Measurements from ENCODE around the gene MPG. TPM values are rescaled to one million over a fixed set of nuclear protein-coding genes. Genes with fewer than 3 reads are reported as not detected.

MPG gene
- total and polyA plus RNA-seq, 2 experiments from 2014 or later: 38.0 to 91.1 TPM

DNA sequence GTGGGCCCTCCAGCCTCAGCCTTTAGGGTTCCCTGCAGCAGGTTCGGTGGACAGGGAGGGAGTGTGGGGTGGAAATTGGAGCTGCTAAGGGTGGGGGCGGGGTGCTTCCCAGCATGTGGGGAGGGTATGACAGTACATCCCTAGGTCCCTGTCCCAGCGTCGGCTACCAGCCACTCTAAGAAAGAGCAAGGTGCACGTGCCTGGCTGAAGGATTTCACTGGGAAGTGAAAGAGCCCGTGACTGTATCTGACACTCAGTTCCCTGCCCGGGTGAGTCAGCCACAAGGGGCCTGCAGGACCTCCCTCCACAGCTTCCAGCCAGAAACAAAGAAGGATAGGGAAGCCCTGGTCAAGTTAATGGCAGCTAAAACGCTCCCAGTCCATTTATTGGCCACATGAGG lies 20.3 kb upstream of the MPG start:
- Mint-ChIP-seq H3K4me3 (no peak overlapping the region), H3K27ac (no peak overlapping the region), H3K27me3 (ENCODE audit: insufficient read depth, low read depth, poor library complexity) (peaks cover 10% of the 10 kb centered on the region), H3K4me1 (peaks cover 2% of the 10 kb centered on the region; the same call in 2 of the 3 replicates), H3K36me3 (ENCODE audit: low read depth) (peaks cover 65% of the 10 kb centered on the region), H3K9me3 (peaks cover 2% of the 10 kb centered on the region)
- no peak overlapping the region for H2AFZ ChIP-seq
- H3K79me2 ChIP-seq (replicated peaks; ENCODE audit: insufficient read depth): peaks cover 14% of the 10 kb centered on the region
- H3K4me3 ChIP-seq: no peak overlapping the region
- no peak for TF ChIP-seq NANOG (IDR thresholded peaks at IDR 0.05; ENCODE audit: borderline replicate concordance)
- TF ChIP-seq, protein P1, sequence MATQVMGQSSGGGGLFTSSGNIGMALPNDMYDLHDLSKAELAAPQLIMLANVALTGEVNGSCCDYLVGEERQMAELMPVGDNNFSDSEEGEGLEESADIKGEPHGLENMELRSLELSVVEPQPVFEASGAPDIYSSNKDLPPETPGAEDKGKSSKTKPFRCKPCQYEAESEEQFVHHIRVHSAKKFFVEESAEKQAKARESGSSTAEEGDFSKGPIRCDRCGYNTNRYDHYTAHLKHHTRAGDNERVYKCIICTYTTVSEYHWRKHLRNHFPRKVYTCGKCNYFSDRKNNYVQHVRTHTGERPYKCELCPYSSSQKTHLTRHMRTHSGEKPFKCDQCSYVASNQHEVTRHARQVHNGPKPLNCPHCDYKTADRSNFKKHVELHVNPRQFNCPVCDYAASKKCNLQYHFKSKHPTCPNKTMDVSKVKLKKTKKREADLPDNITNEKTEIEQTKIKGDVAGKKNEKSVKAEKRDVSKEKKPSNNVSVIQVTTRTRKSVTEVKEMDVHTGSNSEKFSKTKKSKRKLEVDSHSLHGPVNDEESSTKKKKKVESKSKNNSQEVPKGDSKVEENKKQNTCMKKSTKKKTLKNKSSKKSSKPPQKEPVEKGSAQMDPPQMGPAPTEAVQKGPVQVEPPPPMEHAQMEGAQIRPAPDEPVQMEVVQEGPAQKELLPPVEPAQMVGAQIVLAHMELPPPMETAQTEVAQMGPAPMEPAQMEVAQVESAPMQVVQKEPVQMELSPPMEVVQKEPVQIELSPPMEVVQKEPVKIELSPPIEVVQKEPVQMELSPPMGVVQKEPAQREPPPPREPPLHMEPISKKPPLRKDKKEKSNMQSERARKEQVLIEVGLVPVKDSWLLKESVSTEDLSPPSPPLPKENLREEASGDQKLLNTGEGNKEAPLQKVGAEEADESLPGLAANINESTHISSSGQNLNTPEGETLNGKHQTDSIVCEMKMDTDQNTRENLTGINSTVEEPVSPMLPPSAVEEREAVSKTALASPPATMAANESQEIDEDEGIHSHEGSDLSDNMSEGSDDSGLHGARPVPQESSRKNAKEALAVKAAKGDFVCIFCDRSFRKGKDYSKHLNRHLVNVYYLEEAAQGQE (IDR thresholded peaks at IDR 0.05; ENCODE audit: unreplicated experiment): no peak
- TF ChIP-seq ZNF114 (CRISPR knock-in tag; IDR thresholded peaks at IDR 0.05): no peak
- no peak for ATAC-seq
- H3K4me2 ChIP-seq: no peak overlapping the region
- no peaks in the 10 kb centered on the region for H3K4me1 ChIP-seq (ENCODE audit: insufficient read depth)
- no peaks in the 10 kb centered on the region for H3K27me3 ChIP-seq (ENCODE audit: insufficient read depth)
- H3F3A ChIP-seq (replicated peaks; ENCODE audit: low read depth): 0 out of 2 replicates have a peak, but pooled peaks cover 6% of the 10 kb centered on the region
- no peak for DNase-seq (ENCODE audit: low spot score)
- H4K20me1 ChIP-seq (replicated peaks; ENCODE audit: insufficient read depth): no peaks in the 10 kb centered on the region
- H3K36me3 ChIP-seq (ENCODE audit: insufficient read depth): 0 out of 2 replicates have a peak, but pooled peaks cover 4% of the 10 kb centered on the region
- H3K9me2 ChIP-seq (ENCODE audit: insufficient read depth): no peaks in the 10 kb centered on the region
- no peak overlapping the region for H3K27ac ChIP-seq (ENCODE audit: low read depth)

DNA sequence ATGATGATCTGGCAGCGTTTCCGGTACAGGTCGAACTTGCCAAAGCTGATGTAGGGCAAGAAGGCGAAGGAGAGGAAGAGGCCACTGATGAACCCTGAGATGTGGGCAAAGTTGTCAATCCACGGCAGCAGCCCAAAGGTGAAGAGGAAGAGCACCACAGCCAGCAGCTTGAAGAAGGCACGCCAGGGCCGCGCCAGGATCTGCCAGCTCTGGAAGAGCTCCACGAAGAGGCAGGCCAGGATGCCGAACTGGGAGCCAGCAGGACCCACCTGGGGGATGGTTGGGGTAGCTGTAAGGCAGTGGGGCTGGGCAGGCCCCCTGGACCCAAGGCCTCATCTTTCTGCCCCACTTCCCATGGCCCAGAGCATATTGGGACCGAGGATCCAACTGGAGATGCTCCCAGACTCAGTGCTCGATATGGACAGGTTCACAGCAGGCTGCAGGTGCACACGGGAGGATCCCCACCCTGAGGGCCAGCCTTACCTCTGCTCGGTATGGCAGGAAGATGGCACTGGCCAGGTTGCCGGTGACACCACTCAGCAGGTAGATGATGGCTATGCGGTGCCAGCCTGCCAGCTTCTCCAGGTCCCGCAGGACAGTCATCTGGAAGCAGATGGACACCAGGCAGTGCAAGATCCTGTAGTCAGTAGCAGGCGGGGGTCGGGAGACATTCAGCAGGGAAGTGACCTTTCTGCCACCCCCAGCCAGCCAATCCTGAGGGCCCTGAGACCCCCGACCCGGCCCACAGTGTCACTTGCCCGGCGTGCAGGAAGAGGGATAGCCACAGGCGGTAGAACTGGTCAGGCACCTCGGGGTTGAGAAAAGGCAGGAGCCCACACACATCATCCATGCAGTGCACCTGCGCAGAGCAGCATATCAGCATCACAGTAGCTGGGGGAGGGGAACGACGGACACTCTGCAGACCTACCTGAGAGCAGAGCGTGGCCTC lies 19.3 kb upstream of the MPG start:
- Histone ChIP-seq H3K9me2 (ENCODE audit: insufficient read depth) (no peaks in the 10 kb centered on the region), H3K27me3 (ENCODE audit: insufficient read depth) (no peaks in the 10 kb centered on the region), H3K36me3 (ENCODE audit: insufficient read depth) (0 out of 2 replicates have a peak, but pooled peaks cover 4% of the 10 kb centered on the region), H3K4me1 (ENCODE audit: insufficient read depth) (no peaks in the 10 kb centered on the region), H3K79me2 (replicated peaks; ENCODE audit: insufficient read depth) (peaks cover 11% of the 10 kb centered on the region), H3K27ac (ENCODE audit: low read depth) (no peak overlapping the region), H2AFZ (no peak overlapping the region), H3K4me3 (no peak overlapping the region), H3K4me2 (no peak overlapping the region), H3F3A (replicated peaks; ENCODE audit: low read depth) (0 out of 2 replicates have a peak, but pooled peaks cover 6% of the 10 kb centered on the region), H4K20me1 (replicated peaks; ENCODE audit: insufficient read depth) (no peaks in the 10 kb centered on the region)
- Mint-ChIP-seq H3K27me3 (ENCODE audit: insufficient read depth, low read depth, poor library complexity) (peaks cover 8% of the 10 kb centered on the region), H3K4me1 (no peaks in the 10 kb centered on the region; the same call in 1 of the 3 replicates), H3K4me3 (no peak overlapping the region; the same call in 2 of the 3 replicates), H3K27ac (no peak overlapping the region), H3K36me3 (ENCODE audit: low read depth) (peaks cover 61% of the 10 kb centered on the region), H3K9me3 (no peaks in the 10 kb centered on the region)
- DNase-seq (ENCODE audit: low spot score): no peak
- no peak for ATAC-seq
- TF ChIP-seq EZH2 (IDR thresholded peaks at IDR 0.05; ENCODE audit: low read depth, unreplicated experiment): no peak
- TF ChIP-seq, protein P2, sequence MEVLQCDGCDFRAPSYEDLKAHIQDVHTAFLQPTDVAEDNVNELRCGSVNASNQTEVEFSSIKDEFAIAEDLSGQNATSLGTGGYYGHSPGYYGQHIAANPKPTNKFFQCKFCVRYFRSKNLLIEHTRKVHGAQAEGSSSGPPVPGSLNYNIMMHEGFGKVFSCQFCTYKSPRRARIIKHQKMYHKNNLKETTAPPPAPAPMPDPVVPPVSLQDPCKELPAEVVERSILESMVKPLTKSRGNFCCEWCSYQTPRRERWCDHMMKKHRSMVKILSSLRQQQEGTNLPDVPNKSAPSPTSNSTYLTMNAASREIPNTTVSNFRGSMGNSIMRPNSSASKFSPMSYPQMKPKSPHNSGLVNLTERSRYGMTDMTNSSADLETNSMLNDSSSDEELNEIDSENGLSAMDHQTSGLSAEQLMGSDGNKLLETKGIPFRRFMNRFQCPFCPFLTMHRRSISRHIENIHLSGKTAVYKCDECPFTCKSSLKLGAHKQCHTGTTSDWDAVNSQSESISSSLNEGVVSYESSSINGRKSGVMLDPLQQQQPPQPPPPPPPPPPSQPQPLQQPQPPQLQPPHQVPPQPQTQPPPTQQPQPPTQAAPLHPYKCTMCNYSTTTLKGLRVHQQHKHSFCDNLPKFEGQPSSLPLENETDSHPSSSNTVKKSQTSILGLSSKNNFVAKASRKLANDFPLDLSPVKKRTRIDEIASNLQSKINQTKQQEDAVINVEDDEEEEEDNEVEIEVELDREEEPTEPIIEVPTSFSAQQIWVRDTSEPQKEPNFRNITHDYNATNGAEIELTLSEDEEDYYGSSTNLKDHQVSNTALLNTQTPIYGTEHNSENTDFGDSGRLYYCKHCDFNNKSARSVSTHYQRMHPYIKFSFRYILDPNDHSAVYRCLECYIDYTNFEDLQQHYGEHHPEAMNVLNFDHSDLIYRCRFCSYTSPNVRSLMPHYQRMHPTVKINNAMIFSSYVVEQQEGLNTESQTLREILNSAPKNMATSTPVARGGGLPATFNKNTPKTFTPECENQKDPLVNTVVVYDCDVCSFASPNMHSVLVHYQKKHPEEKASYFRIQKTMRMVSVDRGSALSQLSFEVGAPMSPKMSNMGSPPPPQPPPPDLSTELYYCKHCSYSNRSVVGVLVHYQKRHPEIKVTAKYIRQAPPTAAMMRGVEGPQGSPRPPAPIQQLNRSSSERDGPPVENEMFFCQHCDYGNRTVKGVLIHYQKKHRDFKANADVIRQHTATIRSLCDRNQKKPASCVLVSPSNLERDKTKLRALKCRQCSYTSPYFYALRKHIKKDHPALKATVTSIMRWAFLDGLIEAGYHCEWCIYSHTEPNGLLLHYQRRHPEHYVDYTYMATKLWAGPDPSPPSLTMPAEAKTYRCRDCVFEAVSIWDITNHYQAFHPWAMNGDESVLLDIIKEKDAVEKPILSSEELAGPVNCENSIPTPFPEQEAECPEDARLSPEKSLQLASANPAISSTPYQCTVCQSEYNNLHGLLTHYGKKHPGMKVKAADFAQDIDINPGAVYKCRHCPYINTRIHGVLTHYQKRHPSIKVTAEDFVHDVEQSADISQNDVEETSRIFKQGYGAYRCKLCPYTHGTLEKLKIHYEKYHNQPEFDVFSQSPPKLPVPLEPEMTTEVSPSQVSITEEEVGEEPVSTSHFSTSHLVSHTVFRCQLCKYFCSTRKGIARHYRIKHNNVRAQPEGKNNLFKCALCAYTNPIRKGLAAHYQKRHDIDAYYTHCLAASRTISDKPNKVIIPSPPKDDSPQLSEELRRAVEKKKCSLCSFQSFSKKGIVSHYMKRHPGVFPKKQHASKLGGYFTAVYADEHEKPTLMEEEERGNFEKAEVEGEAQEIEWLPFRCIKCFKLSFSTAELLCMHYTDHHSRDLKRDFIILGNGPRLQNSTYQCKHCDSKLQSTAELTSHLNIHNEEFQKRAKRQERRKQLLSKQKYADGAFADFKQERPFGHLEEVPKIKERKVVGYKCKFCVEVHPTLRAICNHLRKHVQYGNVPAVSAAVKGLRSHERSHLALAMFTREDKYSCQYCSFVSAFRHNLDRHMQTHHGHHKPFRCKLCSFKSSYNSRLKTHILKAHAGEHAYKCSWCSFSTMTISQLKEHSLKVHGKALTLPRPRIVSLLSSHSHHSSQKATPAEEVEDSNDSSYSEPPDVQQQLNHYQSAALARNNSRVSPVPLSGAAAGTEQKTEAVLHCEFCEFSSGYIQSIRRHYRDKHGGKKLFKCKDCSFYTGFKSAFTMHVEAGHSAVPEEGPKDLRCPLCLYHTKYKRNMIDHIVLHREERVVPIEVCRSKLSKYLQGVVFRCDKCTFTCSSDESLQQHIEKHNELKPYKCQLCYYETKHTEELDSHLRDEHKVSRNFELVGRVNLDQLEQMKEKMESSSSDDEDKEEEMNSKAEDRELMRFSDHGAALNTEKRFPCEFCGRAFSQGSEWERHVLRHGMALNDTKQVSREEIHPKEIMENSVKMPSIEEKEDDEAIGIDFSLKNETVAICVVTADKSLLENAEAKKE (CRISPR knock-in tag; IDR thresholded peaks at IDR 0.05): no peak
- TF ChIP-seq NANOG (IDR thresholded peaks at IDR 0.05; ENCODE audit: borderline replicate concordance): no peak
- TF ChIP-seq, protein P3, sequence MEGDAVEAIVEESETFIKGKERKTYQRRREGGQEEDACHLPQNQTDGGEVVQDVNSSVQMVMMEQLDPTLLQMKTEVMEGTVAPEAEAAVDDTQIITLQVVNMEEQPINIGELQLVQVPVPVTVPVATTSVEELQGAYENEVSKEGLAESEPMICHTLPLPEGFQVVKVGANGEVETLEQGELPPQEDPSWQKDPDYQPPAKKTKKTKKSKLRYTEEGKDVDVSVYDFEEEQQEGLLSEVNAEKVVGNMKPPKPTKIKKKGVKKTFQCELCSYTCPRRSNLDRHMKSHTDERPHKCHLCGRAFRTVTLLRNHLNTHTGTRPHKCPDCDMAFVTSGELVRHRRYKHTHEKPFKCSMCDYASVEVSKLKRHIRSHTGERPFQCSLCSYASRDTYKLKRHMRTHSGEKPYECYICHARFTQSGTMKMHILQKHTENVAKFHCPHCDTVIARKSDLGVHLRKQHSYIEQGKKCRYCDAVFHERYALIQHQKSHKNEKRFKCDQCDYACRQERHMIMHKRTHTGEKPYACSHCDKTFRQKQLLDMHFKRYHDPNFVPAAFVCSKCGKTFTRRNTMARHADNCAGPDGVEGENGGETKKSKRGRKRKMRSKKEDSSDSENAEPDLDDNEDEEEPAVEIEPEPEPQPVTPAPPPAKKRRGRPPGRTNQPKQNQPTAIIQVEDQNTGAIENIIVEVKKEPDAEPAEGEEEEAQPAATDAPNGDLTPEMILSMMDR (conservative IDR thresholded peaks at IDR 0.05; ENCODE audit: low read depth in 2 of 2): no peak
- TF ChIP-seq JUNB (IDR thresholded peaks at IDR 0.05; ENCODE audit: unreplicated experiment): no peak

Measured in GM23338 (cell line).